GM12878 (cell line): Measurements from ENCODE around the gene NUP107. TPM values are rescaled to one million over a fixed set of nuclear protein-coding genes. Genes with fewer than 3 reads are reported as not detected.
A peak's percentile ranks its signal among the peaks of the same experiment; 100 is the strongest.

Experiments
- BACH1 ChIP-seq: fragments of 450-650 bp; IDR thresholded peaks from 2 replicates; pipeline ENCODE4 v1.6.1; 2017; ENCODE audit warnings: mild to moderate bottlenecking, borderline replicate concordance
- BRCA1 ChIP-seq: IDR thresholded peaks from 2 replicates; pipeline ENCODE4 v1.6.1; 2011; ENCODE audit warnings: low read depth, low read length, improper control_type of control experiment
- CHD2 ChIP-seq: IDR thresholded peaks from 2 replicates; pipeline ENCODE4 v1.6.1; 2011; ENCODE audit warnings: low read depth, low read length, improper control_type of control experiment, borderline replicate concordance
- CHD4 ChIP-seq: fragments of 200-600 bp; sonication (generic); IDR thresholded peaks from 2 replicates; pipeline ENCODE4 v1.6.1; 2016; ENCODE audit warnings: mild to moderate bottlenecking
- EED ChIP-seq: sonication (generic); IDR thresholded peaks from 2 replicates; pipeline ENCODE4 v1.6.1; 2016; ENCODE audit warnings: antibody characterized with exemption, low read depth
- EZH2 ChIP-seq: IDR thresholded peaks from 2 replicates; pipeline ENCODE4 v1.6.1; 2012; ENCODE audit warnings: low read depth, mild to moderate bottlenecking, control low read depth, inconsistent platforms, low read length, borderline replicate concordance; ENCODE audit not compliant: control insufficient read depth
- HDAC2 ChIP-seq: fragments of 200-600 bp; sonication (generic); IDR thresholded peaks from 2 replicates; pipeline ENCODE4 v1.6.1; 2017
- IKZF1 ChIP-seq: fragments of 450-650 bp; conservative IDR thresholded peaks from 2 replicates; pipeline ENCODE4 v1.6.1; 2017; ENCODE audit warnings: antibody characterized with exemption, mild to moderate bottlenecking
- JUND ChIP-seq: IDR thresholded peaks from 2 replicates; pipeline ENCODE4 v1.6.1; 2012; ENCODE audit warnings: low read depth, mild to moderate bottlenecking, low read length, improper control_type of control experiment, moderate library complexity
- MEF2B ChIP-seq: fragments of 450-650 bp; IDR thresholded peaks from 2 replicates; pipeline ENCODE4 v1.6.1; 2018; ENCODE audit warnings: mild to moderate bottlenecking, moderate library complexity; ENCODE audit not compliant: partially characterized antibody, poor library complexity, severe bottlenecking
- MTA2 ChIP-seq: fragments of 450-650 bp; IDR thresholded peaks from 2 replicates; pipeline ENCODE4 v1.6.1; 2016; ENCODE audit warnings: low read depth, mild to moderate bottlenecking, moderate library complexity
- NR2C1 ChIP-seq: fragments of 450-650 bp; IDR thresholded peaks from 2 replicates; pipeline ENCODE4 v1.6.1; 2017; ENCODE audit warnings: antibody characterized with exemption, mild to moderate bottlenecking, moderate library complexity
- PAX5 ChIP-seq: IDR thresholded peaks from 2 replicates; pipeline ENCODE4 v1.6.1; 2011; ENCODE audit warnings: low read depth, low read length, borderline replicate concordance
- POLR2AphosphoS2 ChIP-seq: IDR thresholded peaks from 2 replicates; pipeline ENCODE4 v1.6.1; 2011; ENCODE audit warnings: low read depth, mild to moderate bottlenecking, low read length, improper control_type of control experiment, moderate library complexity
- RBBP5 ChIP-seq: fragments of 200-600 bp; sonication (generic); conservative IDR thresholded peaks from 2 replicates; pipeline ENCODE4 v1.6.1; 2016
- RELA ChIP-seq: fragments of 450-650 bp; IDR thresholded peaks from 2 replicates; pipeline ENCODE4 v1.8.0; 2014; ENCODE audit warnings: borderline replicate concordance; ENCODE audit not compliant: partially characterized antibody
- SMAD1 ChIP-seq: fragments of 450-650 bp; IDR thresholded peaks from 2 replicates; pipeline ENCODE4 v1.6.1; 2018; ENCODE audit warnings: mild to moderate bottlenecking, low read depth; ENCODE audit not compliant: partially characterized antibody
- SMARCA5 ChIP-seq: fragments of 450-650 bp; IDR thresholded peaks from 2 replicates; pipeline ENCODE4 v1.6.1; 2017; ENCODE audit warnings: mild to moderate bottlenecking
- SREBF2 ChIP-seq: IDR thresholded peaks from 2 replicates; pipeline ENCODE4 v1.6.1; 2012; ENCODE audit warnings: mild to moderate bottlenecking, low read length
- TCF3 ChIP-seq: IDR thresholded peaks from 2 replicates; pipeline ENCODE4 v1.6.1; 2012; ENCODE audit warnings: low read depth, mild to moderate bottlenecking, low read length, borderline replicate concordance; ENCODE audit not compliant: insufficient read depth
- YBX1 ChIP-seq: fragments of 450-650 bp; IDR thresholded peaks from 2 replicates; pipeline ENCODE4 v1.6.1; 2016; ENCODE audit warnings: antibody characterized with exemption
- ZNF217 ChIP-seq: fragments of 450-650 bp; IDR thresholded peaks from 2 replicates; pipeline ENCODE4 v1.6.1; 2017; ENCODE audit warnings: antibody characterized with exemption, mild to moderate bottlenecking
- ZNF24 ChIP-seq: fragments of 450-650 bp; IDR thresholded peaks from 2 replicates; pipeline ENCODE4 v1.6.1; 2017; ENCODE audit warnings: antibody characterized with exemption, mild to moderate bottlenecking
- ZSCAN29 ChIP-seq: fragments of 450-650 bp; IDR thresholded peaks from 2 replicates; pipeline ENCODE4 v1.6.1; 2017; ENCODE audit warnings: mild to moderate bottlenecking, moderate library complexity
- polyA plus RNA-seq, 11 experiments: library from polyadenylated mRNA; depleted of rRNA in 4 of 11; unstranded in 6 of 11; stranded (reverse) in 5 of 11; fragments of >200 nt; fragmentation: Nextera tagmentation in 4 of 11; fragmentation: Illumina TruSeq in 1 of 11; extraction: Ambion mirVana in 4 of 11; extraction: Trizol in 1 of 11; gene quantifications; 1 replicate in 1 of 11; 2 replicates in 10 of 11; pipeline versions ENCODE4 v1.2.1 to v1.2.3, GENCODE V29; 2011 to 2016; ENCODE audit warnings: inconsistent platforms in 2 of 11, missing spikeins in 2 of 11, low read depth in 1 of 11
- total RNA-seq, 4 experiments: library from RNA; depleted of rRNA in 3 of 4; stranded (reverse); fragments of >200 nt in 3 of 4; fragmentation: Illumina TruSeq in 1 of 4; extraction: Trizol in 1 of 4; gene quantifications; 2 replicates each; pipeline versions ENCODE4 v1.2.1 to v1.2.3, GENCODE V29; 2013 to 2021
- TF ChIP-seq, protein P1 (sequence below): IDR thresholded peaks from 2 replicates; pipeline ENCODE4 v1.6.1; 2012; ENCODE audit warnings: improper control_type of control experiment, low read depth, low read length; ENCODE audit not compliant: insufficient replicate concordance
- TF ChIP-seq, protein P2 (sequence below): fragments of 450-650 bp; IDR thresholded peaks from 2 replicates; pipeline ENCODE4 v1.6.1; 2017; ENCODE audit warnings: antibody characterized with exemption, mild to moderate bottlenecking, moderate library complexity

Gene NUP107
- total and polyA plus RNA-seq, 10 of the 15 experiments (the other 5 are each of a cell fraction or from before 2014, with no cell fraction given): 73.4 to 132 (median 92.4) TPM

DNA sequence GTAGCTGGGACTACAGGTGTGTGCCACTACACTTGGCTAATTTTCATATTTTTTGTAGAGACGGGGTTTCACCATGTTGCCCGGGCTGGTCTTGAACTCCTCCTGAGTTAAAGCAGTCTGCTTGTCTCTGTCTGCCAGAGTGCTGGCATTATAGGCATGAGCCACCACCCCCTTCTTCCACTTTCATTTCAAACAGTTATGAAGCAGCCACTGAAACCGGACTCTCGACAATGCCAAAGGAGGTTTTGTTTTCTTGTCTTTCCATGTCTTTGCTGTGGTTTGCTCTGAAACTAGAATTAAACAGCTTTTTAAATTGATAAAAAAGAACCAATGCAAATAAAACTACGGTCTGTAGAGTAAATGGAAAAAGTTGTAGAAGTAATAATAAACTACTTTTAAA is 45.6 kb upstream of the NUP107 start (continued):
- TF ChIP-seq SMAD1 (no peak), ZSCAN29 (no peak), SREBF2 (no peak), TCF3 (no peak), EZH2 (no peak), RBBP5 (no peak), IKZF1 (peak; percentile 68), BACH1 (peak; percentile 24; the same call in 1 of the 2 replicates), MEF2B (peak; percentile 29), HDAC2 (no peak), RELA (no peak), ZNF24 (peak; percentile 61; the same call in 1 of the 2 replicates), CHD2 (no peak), NR2C1 (no peak), PAX5 (0 out of 2 replicates have a peak, but pooled peaks have one; percentile 32), SMARCA5 (0 out of 2 replicates have a peak, but pooled peaks have one; percentile 29), EED (0 out of 2 replicates have a peak, but pooled peaks have one; percentile 43), BRCA1 (no peak), JUND (no peak), MTA2 (peak; percentile 65), POLR2AphosphoS2 (no peak), ZNF217 (peak; percentile 57; the same call in 1 of the 2 replicates), CHD4 (no peak), YBX1 (no peak)
- TF ChIP-seq, protein P1, sequence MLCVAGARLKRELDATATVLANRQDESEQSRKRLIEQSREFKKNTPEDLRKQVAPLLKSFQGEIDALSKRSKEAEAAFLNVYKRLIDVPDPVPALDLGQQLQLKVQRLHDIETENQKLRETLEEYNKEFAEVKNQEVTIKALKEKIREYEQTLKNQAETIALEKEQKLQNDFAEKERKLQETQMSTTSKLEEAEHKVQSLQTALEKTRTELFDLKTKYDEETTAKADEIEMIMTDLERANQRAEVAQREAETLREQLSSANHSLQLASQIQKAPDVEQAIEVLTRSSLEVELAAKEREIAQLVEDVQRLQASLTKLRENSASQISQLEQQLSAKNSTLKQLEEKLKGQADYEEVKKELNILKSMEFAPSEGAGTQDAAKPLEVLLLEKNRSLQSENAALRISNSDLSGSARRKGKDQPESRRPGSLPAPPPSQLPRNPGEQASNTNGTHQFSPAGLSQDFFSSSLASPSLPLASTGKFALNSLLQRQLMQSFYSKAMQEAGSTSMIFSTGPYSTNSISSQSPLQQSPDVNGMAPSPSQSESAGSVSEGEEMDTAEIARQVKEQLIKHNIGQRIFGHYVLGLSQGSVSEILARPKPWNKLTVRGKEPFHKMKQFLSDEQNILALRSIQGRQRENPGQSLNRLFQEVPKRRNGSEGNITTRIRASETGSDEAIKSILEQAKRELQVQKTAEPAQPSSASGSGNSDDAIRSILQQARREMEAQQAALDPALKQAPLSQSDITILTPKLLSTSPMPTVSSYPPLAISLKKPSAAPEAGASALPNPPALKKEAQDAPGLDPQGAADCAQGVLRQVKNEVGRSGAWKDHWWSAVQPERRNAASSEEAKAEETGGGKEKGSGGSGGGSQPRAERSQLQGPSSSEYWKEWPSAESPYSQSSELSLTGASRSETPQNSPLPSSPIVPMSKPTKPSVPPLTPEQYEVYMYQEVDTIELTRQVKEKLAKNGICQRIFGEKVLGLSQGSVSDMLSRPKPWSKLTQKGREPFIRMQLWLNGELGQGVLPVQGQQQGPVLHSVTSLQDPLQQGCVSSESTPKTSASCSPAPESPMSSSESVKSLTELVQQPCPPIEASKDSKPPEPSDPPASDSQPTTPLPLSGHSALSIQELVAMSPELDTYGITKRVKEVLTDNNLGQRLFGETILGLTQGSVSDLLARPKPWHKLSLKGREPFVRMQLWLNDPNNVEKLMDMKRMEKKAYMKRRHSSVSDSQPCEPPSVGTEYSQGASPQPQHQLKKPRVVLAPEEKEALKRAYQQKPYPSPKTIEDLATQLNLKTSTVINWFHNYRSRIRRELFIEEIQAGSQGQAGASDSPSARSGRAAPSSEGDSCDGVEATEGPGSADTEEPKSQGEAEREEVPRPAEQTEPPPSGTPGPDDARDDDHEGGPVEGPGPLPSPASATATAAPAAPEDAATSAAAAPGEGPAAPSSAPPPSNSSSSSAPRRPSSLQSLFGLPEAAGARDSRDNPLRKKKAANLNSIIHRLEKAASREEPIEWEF: no peak
- TF ChIP-seq, protein P2, sequence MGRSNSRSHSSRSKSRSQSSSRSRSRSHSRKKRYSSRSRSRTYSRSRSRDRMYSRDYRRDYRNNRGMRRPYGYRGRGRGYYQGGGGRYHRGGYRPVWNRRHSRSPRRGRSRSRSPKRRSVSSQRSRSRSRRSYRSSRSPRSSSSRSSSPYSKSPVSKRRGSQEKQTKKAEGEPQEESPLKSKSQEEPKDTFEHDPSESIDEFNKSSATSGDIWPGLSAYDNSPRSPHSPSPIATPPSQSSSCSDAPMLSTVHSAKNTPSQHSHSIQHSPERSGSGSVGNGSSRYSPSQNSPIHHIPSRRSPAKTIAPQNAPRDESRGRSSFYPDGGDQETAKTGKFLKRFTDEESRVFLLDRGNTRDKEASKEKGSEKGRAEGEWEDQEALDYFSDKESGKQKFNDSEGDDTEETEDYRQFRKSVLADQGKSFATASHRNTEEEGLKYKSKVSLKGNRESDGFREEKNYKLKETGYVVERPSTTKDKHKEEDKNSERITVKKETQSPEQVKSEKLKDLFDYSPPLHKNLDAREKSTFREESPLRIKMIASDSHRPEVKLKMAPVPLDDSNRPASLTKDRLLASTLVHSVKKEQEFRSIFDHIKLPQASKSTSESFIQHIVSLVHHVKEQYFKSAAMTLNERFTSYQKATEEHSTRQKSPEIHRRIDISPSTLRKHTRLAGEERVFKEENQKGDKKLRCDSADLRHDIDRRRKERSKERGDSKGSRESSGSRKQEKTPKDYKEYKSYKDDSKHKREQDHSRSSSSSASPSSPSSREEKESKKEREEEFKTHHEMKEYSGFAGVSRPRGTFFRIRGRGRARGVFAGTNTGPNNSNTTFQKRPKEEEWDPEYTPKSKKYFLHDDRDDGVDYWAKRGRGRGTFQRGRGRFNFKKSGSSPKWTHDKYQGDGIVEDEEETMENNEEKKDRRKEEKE: no peak
